ENCODE data around the gene LIMS1.

DNA sequence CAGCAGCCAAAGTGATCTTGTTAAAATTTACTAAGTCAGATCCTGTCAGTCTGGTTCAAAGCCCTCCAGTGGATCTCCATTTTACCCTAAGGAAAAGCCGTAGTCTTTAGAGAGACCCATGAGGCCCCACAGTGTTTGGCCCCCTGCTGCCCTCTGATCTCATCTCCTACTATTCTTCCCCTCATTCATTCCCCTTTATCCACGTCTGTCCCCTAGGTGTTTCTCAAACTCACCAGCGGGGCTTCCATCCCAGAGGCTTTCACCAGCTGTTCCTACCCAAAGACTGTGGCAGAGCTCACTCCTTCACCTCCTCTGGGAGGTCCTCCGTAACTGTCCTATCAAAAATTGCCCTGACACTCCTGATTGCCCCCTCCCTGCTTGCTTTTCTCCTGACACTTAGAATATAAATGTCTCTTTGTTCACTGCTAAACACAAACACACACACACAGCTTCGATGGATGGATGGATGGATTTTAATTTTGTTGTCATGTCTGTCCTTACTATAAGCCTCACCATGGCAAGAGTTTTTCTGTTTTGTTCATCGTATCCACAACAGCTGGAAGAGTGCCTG, 26.1 kb downstream of the LIMS1 start:
- no peak for TF ChIP-seq POLR2AphosphoS5 (IDR thresholded peaks at IDR 0.05; ENCODE audit: low read depth, low read length)
- TF ChIP-seq, protein P1, sequence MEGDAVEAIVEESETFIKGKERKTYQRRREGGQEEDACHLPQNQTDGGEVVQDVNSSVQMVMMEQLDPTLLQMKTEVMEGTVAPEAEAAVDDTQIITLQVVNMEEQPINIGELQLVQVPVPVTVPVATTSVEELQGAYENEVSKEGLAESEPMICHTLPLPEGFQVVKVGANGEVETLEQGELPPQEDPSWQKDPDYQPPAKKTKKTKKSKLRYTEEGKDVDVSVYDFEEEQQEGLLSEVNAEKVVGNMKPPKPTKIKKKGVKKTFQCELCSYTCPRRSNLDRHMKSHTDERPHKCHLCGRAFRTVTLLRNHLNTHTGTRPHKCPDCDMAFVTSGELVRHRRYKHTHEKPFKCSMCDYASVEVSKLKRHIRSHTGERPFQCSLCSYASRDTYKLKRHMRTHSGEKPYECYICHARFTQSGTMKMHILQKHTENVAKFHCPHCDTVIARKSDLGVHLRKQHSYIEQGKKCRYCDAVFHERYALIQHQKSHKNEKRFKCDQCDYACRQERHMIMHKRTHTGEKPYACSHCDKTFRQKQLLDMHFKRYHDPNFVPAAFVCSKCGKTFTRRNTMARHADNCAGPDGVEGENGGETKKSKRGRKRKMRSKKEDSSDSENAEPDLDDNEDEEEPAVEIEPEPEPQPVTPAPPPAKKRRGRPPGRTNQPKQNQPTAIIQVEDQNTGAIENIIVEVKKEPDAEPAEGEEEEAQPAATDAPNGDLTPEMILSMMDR (IDR thresholded peaks at IDR 0.05) = no peak
- TF ChIP-seq TCF7L2 (IDR thresholded peaks at IDR 0.05; ENCODE audit: low read depth, low read length) = no peak
- TF ChIP-seq, protein P2, sequence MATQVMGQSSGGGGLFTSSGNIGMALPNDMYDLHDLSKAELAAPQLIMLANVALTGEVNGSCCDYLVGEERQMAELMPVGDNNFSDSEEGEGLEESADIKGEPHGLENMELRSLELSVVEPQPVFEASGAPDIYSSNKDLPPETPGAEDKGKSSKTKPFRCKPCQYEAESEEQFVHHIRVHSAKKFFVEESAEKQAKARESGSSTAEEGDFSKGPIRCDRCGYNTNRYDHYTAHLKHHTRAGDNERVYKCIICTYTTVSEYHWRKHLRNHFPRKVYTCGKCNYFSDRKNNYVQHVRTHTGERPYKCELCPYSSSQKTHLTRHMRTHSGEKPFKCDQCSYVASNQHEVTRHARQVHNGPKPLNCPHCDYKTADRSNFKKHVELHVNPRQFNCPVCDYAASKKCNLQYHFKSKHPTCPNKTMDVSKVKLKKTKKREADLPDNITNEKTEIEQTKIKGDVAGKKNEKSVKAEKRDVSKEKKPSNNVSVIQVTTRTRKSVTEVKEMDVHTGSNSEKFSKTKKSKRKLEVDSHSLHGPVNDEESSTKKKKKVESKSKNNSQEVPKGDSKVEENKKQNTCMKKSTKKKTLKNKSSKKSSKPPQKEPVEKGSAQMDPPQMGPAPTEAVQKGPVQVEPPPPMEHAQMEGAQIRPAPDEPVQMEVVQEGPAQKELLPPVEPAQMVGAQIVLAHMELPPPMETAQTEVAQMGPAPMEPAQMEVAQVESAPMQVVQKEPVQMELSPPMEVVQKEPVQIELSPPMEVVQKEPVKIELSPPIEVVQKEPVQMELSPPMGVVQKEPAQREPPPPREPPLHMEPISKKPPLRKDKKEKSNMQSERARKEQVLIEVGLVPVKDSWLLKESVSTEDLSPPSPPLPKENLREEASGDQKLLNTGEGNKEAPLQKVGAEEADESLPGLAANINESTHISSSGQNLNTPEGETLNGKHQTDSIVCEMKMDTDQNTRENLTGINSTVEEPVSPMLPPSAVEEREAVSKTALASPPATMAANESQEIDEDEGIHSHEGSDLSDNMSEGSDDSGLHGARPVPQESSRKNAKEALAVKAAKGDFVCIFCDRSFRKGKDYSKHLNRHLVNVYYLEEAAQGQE (IDR thresholded peaks at IDR 0.05; ENCODE audit: insufficient read depth in 1 of 2, low read depth in 2 of 2, low read length in 1 of 2) = no peak
- no peak for TF ChIP-seq SIN3A (IDR thresholded peaks at IDR 0.05; ENCODE audit: borderline replicate concordance, insufficient read depth, low read depth, low read length)
